ENCODE results near the gene ZNF385C. TPM values are rescaled to one million over a fixed set of nuclear protein-coding genes. Genes with fewer than 3 reads are reported as not detected.
A peak's percentile ranks its signal among the peaks of the same experiment; 100 is the strongest.

Gene ZNF385C
- total RNA-seq, 1 experiment from 2014 or later = 4.0 TPM

- H3K9me3 Mint-ChIP-seq (ENCODE audit: low read depth, unreplicated experiment) = no peaks in the 10 kb centered on the region
- H3K36me3 Mint-ChIP-seq (ENCODE audit: insufficient read depth, unreplicated experiment) = no peaks in the 10 kb centered on the region
- no peak for TF ChIP-seq CTCF (IDR thresholded peaks at IDR 0.05; ENCODE audit: unreplicated experiment)
- H3K27ac Mint-ChIP-seq (ENCODE audit: unreplicated experiment) = no peak overlapping the region
- CTCF ChIA-PET = interaction anchor here (2.3 kb wide), 1 partner anchor 10 kb away, joined by 8 read pairs; the partner anchor contains the start of gene DHX58
- no TSS peak for BruUV-seq (replicated peaks)
- intact Hi-C loops (cut with micrococcal nuclease; ENCODE audit: unreplicated experiment) = loop anchor here (5.0 kb wide), 1 partner anchor 141 kb away; no protein-coding TSS in a partner anchor
- no peak for DNase-seq
- H3K27me3 Mint-ChIP-seq (ENCODE audit: unreplicated experiment) = peaks cover 11% of the 10 kb centered on the region
- H3K4me3 Mint-ChIP-seq (ENCODE audit: low read depth, unreplicated experiment) = no peak overlapping the region
- H3K4me1 Mint-ChIP-seq (ENCODE audit: low read depth, unreplicated experiment) = no peaks in the 10 kb centered on the region
Measured at GRCh38 chr17:42103221-42103954, 5.1 kb upstream of the ZNF385C start.

DNA sequence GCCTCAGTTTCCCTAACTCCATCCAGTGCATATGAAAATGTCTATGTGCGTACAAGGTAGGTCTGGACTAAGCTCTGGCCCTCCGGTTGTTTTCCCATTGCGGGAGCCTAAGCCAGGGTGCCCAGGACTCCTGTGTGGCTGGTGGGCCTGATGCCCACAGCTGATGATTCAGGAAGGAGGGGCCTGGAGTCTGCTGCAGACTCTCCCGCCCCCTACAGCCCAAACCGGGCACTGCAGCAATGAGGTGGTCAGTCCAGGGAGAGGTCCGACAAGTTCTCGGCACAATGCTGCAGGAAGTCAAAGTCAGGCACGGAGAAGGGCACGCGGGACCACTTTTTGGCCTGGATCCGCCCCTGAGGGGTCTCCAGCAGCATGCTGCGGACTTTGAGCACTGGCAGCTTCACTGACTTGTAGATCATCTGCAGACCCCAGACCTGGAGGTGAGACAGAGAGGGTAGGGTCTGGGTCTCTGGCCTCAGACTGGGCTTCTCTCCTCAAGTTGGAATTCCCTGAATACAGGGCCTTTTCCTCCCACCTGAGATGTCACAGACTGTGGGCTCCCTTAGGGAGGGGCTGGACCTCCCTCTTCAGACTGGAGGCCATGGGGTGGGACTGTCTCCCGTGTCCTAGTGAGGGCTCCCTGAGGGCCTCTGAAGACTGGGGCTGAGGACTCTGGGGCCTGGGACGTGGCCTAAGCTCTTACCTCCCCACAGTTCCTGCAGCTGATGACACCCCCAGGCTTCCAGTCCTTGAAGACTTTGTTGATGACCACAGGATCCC is 3.4 kb upstream of the ZNF385C start:
- CTCF ChIA-PET = interaction anchor here (0.6 to 2.3 kb wide), 11 partner anchors 10 to 136 kb away, joined by 3 to 10 read pairs (median 4); partner anchors contain the start of genes DHX58 and NKIRAS2

DNA sequence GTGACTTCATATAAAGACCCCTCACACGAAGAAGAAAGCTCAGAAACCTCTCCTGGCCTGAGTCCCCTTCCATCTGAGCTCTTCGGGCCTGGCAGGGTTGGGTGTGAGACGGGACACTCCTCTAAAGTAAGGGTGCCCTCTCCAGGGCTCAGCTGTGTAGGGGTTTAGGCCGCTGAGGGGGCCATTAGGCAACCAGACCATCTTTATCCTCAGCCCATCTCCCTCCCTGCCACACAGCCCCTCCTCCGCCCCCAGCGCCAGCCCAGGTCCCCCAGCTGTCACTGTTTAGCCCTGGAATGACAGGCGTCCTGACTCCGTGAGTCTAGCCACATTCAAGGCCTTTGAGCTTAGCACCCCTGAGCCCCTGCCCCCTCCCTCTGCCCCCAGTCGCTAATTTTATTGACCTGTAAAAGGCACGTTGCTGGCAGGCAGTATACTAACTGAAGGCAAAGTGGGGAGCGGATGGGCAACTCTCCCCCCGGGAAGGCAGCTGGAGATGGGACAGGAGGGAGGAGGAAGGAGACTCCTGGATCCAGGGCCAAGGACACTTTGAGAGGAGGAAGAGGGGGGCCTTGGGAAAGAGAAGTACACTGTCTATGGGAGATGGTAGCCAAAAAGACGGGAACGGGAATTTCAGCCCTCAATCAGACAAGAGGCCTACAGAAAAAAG is 592 bp upstream of the ZNF385C start:
- no TSS peak for BruUV-seq (replicated peaks)
- Mint-ChIP-seq H3K4me1 (ENCODE audit: low read depth, unreplicated experiment) (peaks cover 7% of the 10 kb centered on the region), H3K9me3 (ENCODE audit: low read depth, unreplicated experiment) (no peaks in the 10 kb centered on the region)

More for the DNA sequence above, 3.4 kb upstream of the ZNF385C start:
- Mint-ChIP-seq H3K9me3 (ENCODE audit: low read depth, unreplicated experiment) (no peaks in the 10 kb centered on the region), H3K4me3 (ENCODE audit: low read depth, unreplicated experiment) (no peak overlapping the region), H3K4me1 (ENCODE audit: low read depth, unreplicated experiment) (peaks cover 7% of the 10 kb centered on the region), H3K27me3 (ENCODE audit: unreplicated experiment) (peaks cover 28% of the 10 kb centered on the region), H3K36me3 (ENCODE audit: insufficient read depth, unreplicated experiment) (no peaks in the 10 kb centered on the region), H3K27ac (ENCODE audit: unreplicated experiment) (no peak overlapping the region)
- TF ChIP-seq CTCF (IDR thresholded peaks at IDR 0.05; ENCODE audit: unreplicated experiment) = peak; percentile 98
- no TSS peak for BruUV-seq (replicated peaks)
- intact Hi-C loops (cut with micrococcal nuclease; ENCODE audit: unreplicated experiment) = loop anchor here (1.0 to 5.0 kb wide), 2 partner anchors 34 to 139 kb away; no protein-coding TSS in a partner anchor
- DNase-seq = peak; percentile 94

More for the DNA sequence above, 592 bp upstream of the ZNF385C start:
- Mint-ChIP-seq H3K27me3 (ENCODE audit: unreplicated experiment) (peaks cover 44% of the 10 kb centered on the region), H3K36me3 (ENCODE audit: insufficient read depth, unreplicated experiment) (no peaks in the 10 kb centered on the region), H3K4me3 (ENCODE audit: low read depth, unreplicated experiment) (no peak overlapping the region), H3K27ac (ENCODE audit: unreplicated experiment) (no peak overlapping the region)
- intact Hi-C loops (cut with micrococcal nuclease; ENCODE audit: unreplicated experiment) = no loop called here
- TF ChIP-seq CTCF (IDR thresholded peaks at IDR 0.05; ENCODE audit: unreplicated experiment) = no peak
- CTCF ChIA-PET = interaction anchor here (0.9 to 1.1 kb wide), 3 partner anchors 18 to 136 kb away, joined by 3 to 4 read pairs (median 3); no protein-coding TSS in a partner anchor
- DNase-seq = no peak
